ENCODE data around the gene ZNF407. TPM values are rescaled to one million over a fixed set of nuclear protein-coding genes. Genes with fewer than 3 reads are reported as not detected.

ZNF407 gene
- total RNA-seq, 1 donor from 2014 or later = 42.9 TPM

GRCh38 chr18:74725690-74726089 is 128.0 kb downstream of the ZNF407 start:
- no peak for DNase-seq (ENCODE audit: low spot score)

- no peak for DNase-seq (ENCODE audit: low spot score)
Observed at GRCh38 chr18:74728586-74728985, 130.9 kb downstream of the ZNF407 start.

DNA sequence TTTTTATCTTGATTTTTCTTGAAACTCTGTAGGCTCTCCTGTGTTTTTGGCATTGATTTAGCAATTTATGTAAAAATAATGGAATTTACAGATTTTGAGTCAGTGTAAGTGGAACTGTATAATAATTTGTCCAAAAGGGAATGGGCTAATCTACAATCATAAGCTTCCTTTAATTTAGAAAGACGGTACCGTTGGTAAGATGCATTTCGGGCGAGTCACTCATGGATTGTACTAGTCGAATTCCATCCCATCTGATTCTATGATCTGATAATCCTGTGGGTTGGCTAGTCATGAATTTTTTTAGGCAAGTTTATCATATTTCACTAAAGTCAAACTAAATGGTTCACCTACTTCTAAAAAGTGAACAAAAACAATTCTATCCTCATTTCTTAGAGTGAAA is 133.4 kb downstream of the ZNF407 start:
- DNase-seq (ENCODE audit: low spot score) = no peak

DNA sequence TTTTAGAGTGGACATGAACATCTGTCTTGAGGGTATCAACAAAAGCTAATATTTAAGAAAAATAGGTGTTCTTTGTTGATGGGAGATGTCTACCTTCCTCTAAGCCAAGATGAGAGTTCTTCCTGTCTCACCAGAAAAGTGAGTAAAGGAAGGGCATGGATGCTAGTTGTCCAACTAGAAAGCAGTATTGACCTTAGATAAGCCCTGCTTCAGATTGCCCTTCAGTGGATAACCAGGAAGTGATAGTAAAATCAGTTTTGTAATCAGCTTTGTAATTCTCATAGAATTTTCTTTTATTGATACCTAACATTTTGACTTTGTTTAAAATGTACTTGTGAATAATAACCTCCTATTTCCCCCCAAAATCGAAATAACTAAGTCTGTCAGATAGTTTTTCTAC is 134.7 kb downstream of the ZNF407 start:
- no peak for DNase-seq (ENCODE audit: low spot score)

DNA sequence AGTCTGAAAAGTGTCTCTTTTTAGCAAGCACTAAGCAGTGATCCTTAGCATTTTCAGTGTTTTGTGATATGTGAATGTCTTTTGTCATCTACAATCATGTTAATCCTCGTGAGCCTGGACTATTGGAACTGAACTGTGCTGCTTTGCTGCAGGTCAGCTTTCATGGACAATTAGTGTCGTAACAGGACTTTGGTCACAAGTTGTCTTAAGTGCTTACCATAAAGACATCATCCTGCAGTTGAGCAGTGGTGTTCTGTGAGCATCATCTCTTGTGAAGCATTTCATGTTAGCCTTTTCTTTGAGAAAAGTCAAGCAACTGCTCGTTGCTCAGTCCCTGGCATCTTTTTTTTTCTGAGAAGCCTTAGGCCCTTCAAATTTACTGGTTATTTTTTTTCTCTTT is 135.9 kb downstream of the ZNF407 start:
- DNase-seq (ENCODE audit: low spot score) = no peak

GRCh38 chr18:74734013-74734444 is 136.4 kb downstream of the ZNF407 start:
- peak; percentile 78 for DNase-seq (ENCODE audit: low spot score)

DNA sequence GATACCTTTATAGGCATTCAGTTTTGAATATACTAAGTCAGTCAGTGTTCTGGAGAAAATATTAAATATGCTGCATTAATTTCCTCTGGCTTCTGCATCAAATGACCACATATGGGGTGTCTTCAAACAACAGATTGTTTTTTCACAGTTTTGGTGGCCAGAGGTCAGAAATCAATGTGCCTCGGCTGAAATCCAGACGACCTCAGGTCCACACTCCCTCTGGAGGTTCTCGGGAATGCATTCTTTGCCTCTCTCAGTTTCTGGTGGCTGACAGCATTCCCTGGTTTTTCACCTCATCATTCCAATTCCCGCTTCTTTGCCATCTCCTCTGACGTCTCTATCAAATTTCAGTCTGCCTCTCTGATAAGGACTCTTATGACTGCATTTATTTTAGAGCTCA is 142.3 kb downstream of the ZNF407 start:
- DNase-seq (ENCODE audit: low spot score) = no peak

- peak; percentile 42 for DNase-seq (ENCODE audit: low spot score)
Observed at GRCh38 chr18:74742573-74743243, 145.0 kb downstream of the ZNF407 start.

GRCh38 chr18:74745633-74746403 is 148.1 kb downstream of the ZNF407 start:
- peak; percentile 57 for DNase-seq (ENCODE audit: low spot score)

DNA sequence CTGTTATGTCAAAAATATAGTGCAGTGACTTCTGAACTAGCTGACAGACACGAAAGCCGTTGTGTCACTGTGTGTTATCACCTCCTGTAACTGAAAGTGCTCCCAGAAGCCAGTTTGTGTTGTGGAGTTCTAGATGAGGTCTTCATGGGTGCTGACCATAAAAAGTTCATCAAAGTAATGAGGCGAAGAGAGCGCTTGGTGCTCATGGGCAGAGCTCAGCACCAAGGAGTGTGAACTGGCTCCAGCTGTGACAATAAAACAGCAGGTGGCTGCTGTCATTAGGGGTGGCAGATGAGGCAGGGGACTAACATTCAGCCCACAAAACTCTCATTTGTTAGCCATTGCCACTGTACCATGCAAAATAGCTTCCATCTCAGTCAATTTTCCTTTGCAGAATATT is 151.1 kb downstream of the ZNF407 start:
- no peak for DNase-seq (ENCODE audit: low spot score)

DNA sequence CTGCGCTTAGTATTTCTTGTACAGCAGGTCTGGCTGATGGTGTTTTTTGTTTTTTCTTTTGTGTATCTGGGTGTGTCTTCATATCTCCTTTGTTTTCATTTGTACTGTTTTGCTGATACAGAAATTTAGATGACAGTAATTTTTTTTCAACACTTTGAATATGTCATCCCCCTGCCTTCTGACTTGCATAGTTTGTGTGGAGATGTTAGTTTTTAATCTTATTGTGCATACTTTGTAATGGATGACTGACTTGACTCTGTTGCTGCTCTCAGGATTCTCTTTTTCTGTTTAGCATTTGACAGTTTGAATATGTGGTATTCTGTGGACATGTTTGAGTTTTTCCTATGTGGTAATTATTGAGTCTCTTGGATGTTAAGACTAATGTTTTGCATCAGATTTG is 161.3 kb downstream of the ZNF407 start:
- DNase-seq (ENCODE audit: low spot score) = no peak

DNA sequence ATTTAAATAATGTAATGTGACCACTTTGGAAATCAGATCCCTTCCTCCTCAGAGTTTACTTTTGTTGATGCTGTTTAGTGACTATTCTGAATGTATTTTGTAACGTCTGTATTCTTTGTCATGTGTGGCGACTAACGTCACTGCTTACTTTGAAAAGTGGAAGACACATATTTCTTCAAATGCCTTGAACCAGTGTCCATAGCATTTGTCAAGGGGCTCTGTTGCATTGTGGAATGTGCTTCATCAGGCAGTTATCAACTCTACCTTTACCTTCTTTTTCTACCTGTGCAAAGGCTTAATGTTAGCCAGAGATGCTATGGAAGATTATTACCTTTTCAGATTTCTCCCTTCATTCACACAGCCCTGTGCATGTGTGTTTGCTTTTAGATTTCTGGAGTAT is 162.4 kb downstream of the ZNF407 start:
- no peak for DNase-seq (ENCODE audit: low spot score)

DNA sequence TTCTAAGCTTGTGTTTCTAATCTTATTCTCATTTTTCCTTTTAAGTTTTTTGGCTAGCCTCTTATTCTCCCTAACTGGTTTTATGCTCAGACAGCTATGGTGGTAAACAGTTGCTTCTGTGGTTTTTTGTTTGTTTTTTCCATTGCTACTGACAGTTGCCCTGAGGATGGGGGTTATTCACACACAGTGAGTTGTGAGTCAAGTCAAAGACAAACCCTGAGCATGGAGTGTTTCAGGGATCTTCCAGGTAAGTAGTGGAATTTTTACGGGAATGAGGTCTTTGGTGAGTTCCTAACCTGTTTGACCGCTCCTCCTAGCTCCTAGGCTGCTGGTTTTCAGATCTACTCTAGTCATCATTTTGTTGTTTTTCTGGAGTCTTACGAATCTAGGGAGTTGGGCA is 162.8 kb downstream of the ZNF407 start:
- DNase-seq (ENCODE audit: low spot score) = no peak

- DNase-seq (ENCODE audit: low spot score) = no peak
Observed at GRCh38 chr18:74766251-74766650, 168.6 kb downstream of the ZNF407 start.

DNA sequence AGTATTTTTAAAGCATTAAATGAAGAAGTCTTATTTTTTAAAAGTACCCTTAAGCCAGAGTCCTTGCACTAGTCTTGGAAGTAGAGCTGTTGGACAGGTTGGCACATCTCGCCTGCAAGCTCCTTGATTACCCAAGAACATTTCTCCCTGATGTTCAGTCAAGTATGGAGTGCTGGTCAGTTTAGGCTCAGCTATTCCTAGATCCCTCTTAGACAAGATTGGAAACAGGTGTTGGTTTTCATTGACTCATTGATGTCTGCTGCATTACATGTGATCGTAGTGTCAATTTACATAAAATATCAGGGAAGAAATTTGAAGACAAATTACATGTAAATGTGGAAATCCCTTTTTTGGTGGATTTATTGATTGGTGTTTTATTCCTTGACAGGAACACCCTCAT is 170.4 kb downstream of the ZNF407 start:
- DNase-seq (ENCODE audit: low spot score) = no peak

DNA sequence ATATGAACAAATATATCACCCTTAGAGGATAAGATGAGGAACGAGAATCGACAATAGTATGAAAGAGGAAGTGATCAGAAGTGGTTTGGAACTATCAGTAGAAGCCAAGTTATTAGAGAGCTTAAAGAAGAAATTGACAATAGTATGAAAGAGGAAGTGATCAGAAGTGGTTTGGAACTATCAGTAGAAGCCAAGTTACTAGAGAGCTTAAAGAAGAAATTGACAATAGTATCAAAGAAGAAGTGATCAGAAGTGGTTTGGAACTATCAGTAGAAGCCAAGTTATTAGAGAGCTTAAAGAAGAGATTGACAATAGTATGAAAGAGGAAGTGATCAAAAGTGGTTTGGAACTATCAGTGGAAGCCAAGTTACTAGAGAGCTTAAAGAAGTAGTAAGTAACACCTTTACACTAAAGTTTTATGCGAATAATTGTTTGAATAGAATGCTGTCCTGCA is 175.5 kb downstream of the ZNF407 start:
- no peak for DNase-seq (ENCODE audit: low spot score)

- DNase-seq (ENCODE audit: low spot score) = no peak
Observed at GRCh38 chr18:74774486-74774885, 176.8 kb downstream of the ZNF407 start.

- DNase-seq (ENCODE audit: low spot score) = no peak
Observed at GRCh38 chr18:74775239-74775638, 177.6 kb downstream of the ZNF407 start.

DNA sequence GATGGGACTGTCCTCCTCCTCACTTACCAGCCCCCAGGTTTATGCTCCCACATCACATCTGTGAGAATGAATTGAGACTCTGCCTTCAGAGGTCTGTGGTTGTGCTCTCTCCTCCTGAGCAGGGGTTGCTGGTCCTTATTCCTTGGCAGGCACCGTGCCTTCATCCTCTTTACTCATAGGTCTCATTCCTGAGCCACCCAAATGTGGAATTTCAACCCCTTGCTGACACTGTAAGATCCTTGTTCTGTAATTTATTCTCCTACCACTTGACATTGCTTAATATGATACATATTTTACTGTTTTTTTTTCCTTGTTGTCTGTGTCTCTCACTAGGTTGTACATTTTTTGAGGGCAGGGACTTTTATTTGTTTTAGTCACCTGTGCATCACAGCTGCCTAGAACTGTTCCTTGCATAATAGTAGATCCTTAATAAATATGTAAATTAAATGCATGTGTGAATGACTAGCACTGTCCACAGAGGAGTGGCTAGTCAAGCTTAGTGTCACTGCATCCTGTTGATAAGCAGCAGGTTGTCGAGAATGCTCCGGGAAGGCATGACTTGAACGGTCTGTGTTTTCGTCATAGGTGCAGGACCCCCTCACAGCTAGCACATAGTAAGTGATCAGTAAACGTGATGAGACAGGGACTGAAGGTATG is 180.6 kb downstream of the ZNF407 start:
- DNase-seq (ENCODE audit: low spot score) = no peak

GRCh38 chr18:74784752-74785151 is 187.1 kb downstream of the ZNF407 start:
- DNase-seq (ENCODE audit: low spot score) = no peak

DNA sequence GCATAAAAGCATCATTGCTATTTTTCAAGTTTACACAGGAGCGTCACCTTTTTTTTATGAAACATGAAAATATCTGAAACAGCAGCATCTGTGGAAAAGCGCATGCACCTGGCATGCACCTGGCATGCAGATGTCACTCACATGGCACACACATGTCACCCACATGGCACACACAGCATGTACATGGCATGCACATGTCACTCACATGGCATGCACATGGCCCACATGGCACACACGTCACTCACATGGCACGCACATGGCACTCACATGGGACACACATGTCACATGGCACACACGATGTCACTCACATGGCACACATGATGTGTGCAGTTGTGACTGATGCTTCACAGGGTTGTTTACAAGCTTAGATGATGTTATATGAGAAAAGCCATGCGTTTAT is 188.0 kb downstream of the ZNF407 start:
- DNase-seq (ENCODE audit: low spot score) = no peak

DNA sequence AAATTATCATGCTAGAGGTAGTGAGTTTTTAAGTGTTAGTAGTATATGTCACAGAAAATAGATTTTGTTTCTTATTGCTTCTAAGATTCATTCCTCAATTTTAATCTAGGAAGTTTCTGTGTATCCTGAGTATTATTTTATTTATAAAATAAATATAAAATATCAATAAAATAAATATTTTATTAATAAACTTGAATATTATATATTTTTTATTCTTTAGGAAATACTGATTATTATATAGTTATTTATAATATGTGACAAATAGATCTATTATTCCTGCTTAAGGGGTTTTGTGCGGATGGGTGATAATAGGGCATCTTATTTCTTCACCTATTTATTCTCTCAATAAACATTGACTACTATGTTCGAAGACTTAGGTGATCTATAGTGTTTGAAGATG is 191.0 kb downstream of the ZNF407 start:
- DNase-seq (ENCODE audit: low spot score) = no peak

DNA sequence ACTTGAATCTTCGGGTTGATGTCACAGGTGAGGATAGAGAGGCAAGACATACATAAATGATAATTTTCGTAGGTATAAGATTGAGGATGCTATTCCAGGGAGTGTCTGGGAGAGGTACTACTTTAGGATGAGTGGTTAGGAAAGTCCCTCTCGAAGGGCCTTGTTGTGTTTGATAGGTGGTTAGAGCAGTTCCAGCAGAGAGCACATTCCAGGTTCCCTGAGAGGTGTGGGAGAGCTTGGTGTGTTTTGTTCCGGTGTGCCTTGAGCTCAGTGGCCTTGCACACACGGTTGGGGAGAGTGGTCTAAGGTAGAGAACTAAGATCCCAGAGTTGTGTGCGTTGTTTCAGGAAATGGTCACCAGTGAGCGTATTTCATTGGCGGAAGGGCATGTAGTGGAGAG is 191.4 kb downstream of the ZNF407 start:
- no peak for DNase-seq (ENCODE audit: low spot score)

Measured in umbilical cord (tissue), 2 donors.